ENCODE results near the gene DCP1A. TPM values are rescaled to one million over a fixed set of nuclear protein-coding genes. Genes with fewer than 3 reads are reported as not detected.
A peak's percentile ranks its signal among the peaks of the same experiment; 100 is the strongest.

Gene DCP1A
- total and polyA plus RNA-seq, 7 donors = 4.8 to 19.3 (median 16.2) TPM

GRCh38 chr3:53259427-53260259 lies 87.7 kb downstream of the DCP1A start:
- no peaks in the 10 kb centered on the region for H3K9me3 ChIP-seq
- intact Hi-C loops (cut with DNase I) = no loop called here
- TF ChIP-seq, protein P1, sequence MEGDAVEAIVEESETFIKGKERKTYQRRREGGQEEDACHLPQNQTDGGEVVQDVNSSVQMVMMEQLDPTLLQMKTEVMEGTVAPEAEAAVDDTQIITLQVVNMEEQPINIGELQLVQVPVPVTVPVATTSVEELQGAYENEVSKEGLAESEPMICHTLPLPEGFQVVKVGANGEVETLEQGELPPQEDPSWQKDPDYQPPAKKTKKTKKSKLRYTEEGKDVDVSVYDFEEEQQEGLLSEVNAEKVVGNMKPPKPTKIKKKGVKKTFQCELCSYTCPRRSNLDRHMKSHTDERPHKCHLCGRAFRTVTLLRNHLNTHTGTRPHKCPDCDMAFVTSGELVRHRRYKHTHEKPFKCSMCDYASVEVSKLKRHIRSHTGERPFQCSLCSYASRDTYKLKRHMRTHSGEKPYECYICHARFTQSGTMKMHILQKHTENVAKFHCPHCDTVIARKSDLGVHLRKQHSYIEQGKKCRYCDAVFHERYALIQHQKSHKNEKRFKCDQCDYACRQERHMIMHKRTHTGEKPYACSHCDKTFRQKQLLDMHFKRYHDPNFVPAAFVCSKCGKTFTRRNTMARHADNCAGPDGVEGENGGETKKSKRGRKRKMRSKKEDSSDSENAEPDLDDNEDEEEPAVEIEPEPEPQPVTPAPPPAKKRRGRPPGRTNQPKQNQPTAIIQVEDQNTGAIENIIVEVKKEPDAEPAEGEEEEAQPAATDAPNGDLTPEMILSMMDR (IDR thresholded peaks at IDR 0.05) = no peak
- no peaks in the 10 kb centered on the region for H3K27me3 ChIP-seq (ENCODE audit: insufficient read depth in 3 of 3, low read length in 2 of 3)
- no peak for DNase-seq
- H3K36me3 ChIP-seq (ENCODE audit: insufficient read depth in 1 of 2, low read depth in 1 of 2) = no peaks in the 10 kb centered on the region
- peaks cover 23% of the 10 kb centered on the region for H3K4me1 ChIP-seq
- no peak overlapping the region for H3K4me3 ChIP-seq
- ATAC-seq = peak in 2 of 4 donors; percentile 6 to 37
- H3K27ac ChIP-seq = peak overlapping the region; percentile 58
- WGBS, 3 donors = 38 to 49% (median 44%) methylated on average over 8 to 9 of the region's 9 CpGs

DNA sequence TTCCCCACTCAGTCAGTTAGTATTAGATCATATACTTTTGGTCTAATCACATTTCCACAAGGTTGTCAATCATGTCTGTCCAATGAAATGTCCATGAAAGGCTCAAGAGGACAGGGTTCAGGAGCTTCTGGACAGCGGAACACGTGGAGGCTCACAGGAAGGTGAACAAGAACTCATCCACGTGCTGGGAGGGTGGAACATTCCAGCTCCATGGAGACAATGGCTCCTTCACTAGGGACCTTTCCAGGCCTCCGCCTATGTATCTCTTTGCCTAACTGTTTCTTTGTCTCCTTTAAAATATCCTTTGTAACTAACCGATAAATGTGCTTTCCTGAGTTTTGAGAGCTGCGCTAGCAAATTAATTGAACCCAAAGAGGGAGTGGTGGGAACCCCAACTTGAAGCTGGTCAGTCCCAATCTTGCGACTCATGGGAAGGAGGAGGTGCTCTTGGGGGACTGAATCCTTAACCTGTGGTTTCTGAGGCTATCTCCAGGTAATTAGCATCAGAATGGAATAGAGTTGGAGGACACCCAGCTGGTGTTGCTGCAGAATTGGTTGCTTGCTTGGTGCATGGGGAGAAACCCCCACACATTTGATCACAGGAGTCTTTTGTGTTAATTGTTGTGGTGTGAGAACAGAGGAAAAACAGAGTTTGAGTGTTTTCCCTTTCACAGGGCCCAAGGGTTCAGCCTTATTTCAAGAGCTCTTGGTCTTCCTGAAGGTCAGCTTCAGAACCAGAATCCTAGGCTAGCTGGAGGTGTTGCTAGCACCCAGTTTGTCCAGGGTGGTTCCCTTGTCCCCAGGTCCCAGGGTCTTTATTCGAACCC lies 88.5 kb downstream of the DCP1A start:
- DNase-seq = no peak
- Histone ChIP-seq H3K27me3 (ENCODE audit: insufficient read depth in 3 of 3, low read length in 2 of 3) (no peaks in the 10 kb centered on the region), H3K4me3 (no peak overlapping the region), H3K9me3 (no peaks in the 10 kb centered on the region), H3K27ac (no peak overlapping the region), H3K36me3 (ENCODE audit: insufficient read depth in 1 of 2, low read depth in 1 of 2) (no peaks in the 10 kb centered on the region), H3K4me1 (peaks cover 23% of the 10 kb centered on the region)
- TF ChIP-seq, protein P1 (IDR thresholded peaks at IDR 0.05) = no peak
- intact Hi-C loops (cut with DNase I) = no loop called here
- no peak for ATAC-seq
- WGBS, 3 donors = 81 to 87% (median 81%) methylated on average over 8 of the region's 8 CpGs

- Histone ChIP-seq H3K4me1 (peaks cover 37% of the 10 kb centered on the region), H3K9me3 (no peaks in the 10 kb centered on the region), H3K27ac (no peak overlapping the region), H3K27me3 (ENCODE audit: insufficient read depth in 3 of 3, low read length in 2 of 3) (no peaks in the 10 kb centered on the region), H3K4me3 (no peak overlapping the region), H3K36me3 (ENCODE audit: insufficient read depth in 1 of 2, low read depth in 1 of 2) (no peaks in the 10 kb centered on the region)
- DNase-seq (peak in 1 of 2 donors; percentile 30), ATAC-seq (no peak)
- TF ChIP-seq, protein P1 (IDR thresholded peaks at IDR 0.05) = no peak
- 96 to 98% (median 98%) methylated on average over 4 of the region's 4 CpGs for WGBS, 3 donors
- intact Hi-C loops (cut with DNase I) = no loop called here
These were observed 89.9 kb downstream of the DCP1A start for GRCh38 chr3:53257465-53257864.

- Histone ChIP-seq H3K27ac (no peak overlapping the region), H3K4me1 (peaks cover 42% of the 10 kb centered on the region), H3K36me3 (ENCODE audit: insufficient read depth in 1 of 2, low read depth in 1 of 2) (no peaks in the 10 kb centered on the region), H3K27me3 (ENCODE audit: insufficient read depth in 3 of 3, low read length in 2 of 3) (no peaks in the 10 kb centered on the region), H3K4me3 (no peak overlapping the region), H3K9me3 (no peaks in the 10 kb centered on the region)
- 87 to 91% (median 91%) methylated on average over 5 of the region's 5 CpGs for WGBS, 3 donors
- TF ChIP-seq, protein P1 (IDR thresholded peaks at IDR 0.05) = no peak
- DNase-seq (peak in 1 of 2 donors; percentile 25), ATAC-seq (no peak)
- intact Hi-C loops (cut with DNase I) = no loop called here
These were observed 90.7 kb downstream of the DCP1A start for GRCh38 chr3:53256704-53257055.
